Left colon (tissue), 2 donors: ENCODE results near the gene OLFM2. TPM values are rescaled to one million over a fixed set of nuclear protein-coding genes. Genes with fewer than 3 reads are reported as not detected.

Source experiments
- ATAC-seq: fragments of 200-7000 bp; cut with Tn5 transposase; one replicate; pipeline ENCODE4 v1.9.1; 2020; ENCODE audit warnings: mild to moderate bottlenecking, moderate library complexity
- DNase-seq, 2 donors: peaks; one replicate each; pipeline ENCODE4 v3.0.0-alpha.2; 2020
- intact Hi-C, 2 donors: fragments of 100-400 bp; cut with DNase I in 1 of 2; cut with micrococcal nuclease in 1 of 2; formaldehyde crosslinking; loops; one replicate each; pipeline versions ENCODE4 v1.11.2 to v1.14.0; 2022; cut with DNase I, micrococcal nuclease
- total RNA-seq, 2 donors: library from RNA; stranded (reverse); fragmentation: NEBNext Ultra II Directional; extraction: Animal tissue kit (Norgen Biotek cat#: 25700); gene quantifications; one replicate each; pipeline ENCODE4 v1.2.1, GENCODE V29; 2021
- donor health status: DM: no; HTN: no; CAD: no.
- donor health status: DM: yes; HTN: yes; CAD: no.

The OLFM2 gene
- total RNA-seq, 2 donors from 2014 or later, result 1.6 to 1.9 TPM

DNA sequence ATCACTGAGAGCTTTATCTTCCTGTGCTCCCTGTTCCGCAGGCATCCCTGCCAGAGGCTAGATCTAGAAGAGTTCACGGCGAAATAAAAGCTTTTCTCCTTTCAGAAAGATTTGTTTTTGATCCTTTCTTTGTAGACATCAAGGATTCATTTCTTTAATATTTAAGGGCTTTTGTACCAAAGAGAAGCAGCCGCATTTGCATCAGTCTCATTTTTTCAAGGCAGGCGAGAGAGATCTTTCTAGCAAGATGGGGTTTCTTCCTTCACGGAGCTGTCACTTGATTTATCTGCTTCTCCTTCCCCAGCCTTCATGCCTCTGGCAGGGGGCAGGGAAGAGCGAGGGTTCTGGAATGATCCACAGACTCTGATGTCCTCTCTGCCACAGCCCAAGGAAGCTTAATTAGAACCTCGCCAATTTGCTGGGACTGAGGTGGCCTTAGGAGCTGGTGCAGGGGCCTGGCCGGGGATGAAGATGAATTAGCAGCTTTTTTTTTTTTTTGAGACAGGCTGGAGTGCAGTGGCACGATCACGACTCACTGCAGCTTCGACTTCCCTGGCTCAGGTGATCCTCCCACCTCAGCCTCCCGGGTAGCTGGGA is 61.2 kb downstream of the OLFM2 start:
- ATAC-seq (no peak), DNase-seq (no peak)
- intact Hi-C loops, result no loop called here

DNA sequence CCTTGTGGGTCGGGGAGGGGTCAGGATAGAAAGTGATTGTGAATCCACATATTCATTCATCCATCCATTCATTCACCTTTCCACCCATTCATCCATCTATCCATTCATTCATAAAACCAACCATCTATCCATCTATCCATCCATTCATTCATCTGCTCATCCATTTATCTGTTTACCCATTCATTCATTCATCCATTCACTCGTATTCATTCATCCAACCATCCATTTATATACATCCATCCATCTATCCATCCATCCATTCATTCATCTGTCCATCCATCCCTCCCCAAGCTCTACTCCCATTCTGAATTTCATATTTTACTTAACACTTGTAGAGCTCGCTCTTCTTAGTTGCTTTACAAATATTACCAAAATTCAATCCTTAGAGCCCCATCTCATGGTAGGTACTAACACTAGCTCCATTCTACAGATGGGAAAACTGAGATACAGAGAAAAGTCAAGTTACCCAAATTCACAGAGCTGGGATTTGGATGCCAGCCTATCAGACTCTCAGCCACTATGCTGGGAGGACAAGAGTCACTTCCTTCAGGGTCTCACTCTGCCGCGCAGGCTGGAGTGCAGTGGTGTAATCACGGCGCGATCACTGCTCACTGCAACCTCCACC is 63.6 kb downstream of the OLFM2 start:
- ATAC-seq, result no peak
- intact Hi-C loops, result no loop called here
- no peak for DNase-seq

DNA sequence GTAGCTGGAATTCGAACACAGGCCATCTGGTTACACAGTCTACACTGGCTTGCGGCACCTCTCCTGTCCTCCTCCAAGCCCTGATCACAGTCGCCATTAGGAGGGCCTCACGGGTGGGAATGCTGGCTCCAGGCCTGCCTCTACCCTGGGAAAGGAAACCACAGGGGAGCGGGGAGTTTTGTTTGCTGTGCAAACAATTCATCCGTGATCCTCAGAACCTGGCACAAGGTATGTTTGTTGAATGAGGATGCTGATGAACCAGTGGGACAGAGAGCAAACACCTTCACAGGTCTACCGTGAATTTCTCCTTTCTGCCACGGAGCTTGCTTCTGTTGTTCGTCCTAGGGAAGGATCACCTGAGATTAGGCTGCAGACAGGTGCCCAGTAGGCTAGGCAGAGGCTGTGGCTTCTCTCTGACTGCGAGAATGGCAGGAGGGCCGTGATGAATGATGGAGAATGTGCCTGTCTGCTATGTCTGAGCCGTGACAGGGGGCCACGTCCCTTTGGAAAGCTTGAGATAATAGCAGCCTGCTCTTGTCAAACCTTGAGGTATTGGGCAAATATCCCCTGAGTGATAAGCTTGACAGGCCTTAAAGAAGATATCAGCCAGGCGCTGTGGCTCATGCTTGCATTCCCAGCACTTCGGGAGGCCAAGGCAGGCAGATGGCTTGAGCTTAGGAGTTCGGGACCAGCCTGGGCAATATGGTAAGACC is 64.5 kb downstream of the OLFM2 start:
- no peak for ATAC-seq

DNA sequence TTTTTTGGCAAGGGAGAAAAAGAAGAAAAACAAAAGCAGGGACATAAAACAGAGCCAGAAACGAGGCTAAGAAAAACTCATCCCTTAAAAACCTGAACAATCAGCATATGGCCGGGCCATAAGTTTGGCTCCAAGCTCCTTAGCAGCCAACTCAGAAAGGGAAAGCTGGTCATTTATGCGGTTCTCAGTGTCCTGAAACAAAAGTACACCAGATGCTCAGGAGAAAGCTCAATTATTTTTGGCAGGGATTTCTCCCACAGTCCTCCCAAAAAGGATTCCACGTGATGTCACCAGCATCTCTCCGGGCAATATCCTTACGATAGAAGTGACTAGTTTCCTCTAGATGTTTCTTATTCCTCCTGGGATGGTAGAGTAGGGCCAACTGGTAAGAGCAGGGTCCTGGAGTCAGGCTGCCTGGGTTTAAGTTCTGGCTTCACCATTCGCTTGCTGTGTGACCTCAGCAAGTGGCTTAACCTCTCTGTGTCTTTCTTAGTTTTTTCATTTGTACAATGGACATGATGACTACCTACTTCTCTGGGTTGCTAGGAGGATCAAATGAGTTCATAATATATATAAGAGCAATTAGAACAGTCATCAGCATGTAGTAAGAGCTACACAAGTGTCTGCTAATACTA is 67.2 kb downstream of the OLFM2 start:
- no peak for DNase-seq
- ATAC-seq, result no peak
- intact Hi-C loops, result no loop called here

More for the DNA sequence above, 64.5 kb downstream of the OLFM2 start:
- DNase-seq, result no peak
- intact Hi-C loops, result no loop called here

DNA sequence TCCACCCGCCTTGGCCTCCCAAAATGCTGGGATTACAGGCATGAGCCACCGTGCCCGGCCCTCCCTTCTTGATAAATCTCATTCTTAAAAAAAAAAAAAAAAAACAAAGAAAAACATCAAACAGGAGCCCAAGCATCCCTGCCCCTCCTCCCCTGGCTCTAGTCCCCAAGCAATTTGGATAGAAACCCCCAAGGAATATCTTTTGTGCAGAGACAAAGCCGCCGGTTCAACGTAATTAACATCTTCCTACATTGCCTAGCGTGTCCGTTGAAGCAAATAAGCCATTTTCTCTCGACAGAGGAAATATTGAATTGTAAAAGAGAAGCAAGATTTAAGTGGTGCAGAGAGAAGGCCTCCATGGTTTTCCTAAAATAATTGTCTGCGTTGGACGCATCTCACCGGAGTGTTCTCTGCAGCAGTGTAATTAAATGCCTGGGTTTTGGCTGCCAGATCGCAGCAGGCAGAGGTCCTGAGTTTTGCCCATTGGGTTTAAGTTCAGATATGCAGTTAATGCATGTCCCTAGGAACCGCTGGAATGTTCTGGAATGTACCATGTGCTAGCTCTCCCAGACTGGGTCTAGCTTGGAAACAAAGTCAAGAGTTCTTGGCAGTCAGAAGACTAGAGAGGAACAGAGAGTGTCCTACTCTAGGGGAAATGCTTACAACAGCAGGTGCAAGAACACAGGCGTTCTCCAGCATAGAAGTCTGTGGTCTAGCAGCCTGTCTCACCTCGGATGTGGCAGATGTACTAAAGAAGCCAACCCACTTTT is 70.4 kb downstream of the OLFM2 start:
- intact Hi-C loops, result no loop called here
- DNase-seq (no peak), ATAC-seq (no peak)

DNA sequence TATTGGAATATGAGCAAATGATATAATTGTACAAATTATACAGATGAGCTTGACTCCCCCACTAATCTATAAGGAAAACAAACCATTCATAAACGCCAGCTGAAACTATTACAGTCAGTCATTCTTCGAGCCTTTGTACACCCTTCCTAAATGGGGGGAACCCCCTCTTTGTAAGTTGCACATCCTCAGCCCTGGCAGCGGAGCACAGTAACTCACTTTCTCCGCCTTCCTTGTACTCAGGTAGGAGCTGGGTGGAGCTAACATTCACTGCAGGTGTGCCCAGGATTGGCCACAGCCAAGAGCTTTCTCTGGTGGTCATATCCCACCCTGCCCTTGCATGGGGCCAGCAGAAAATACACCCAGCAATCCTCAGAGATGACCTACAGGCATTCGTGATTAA is 72.6 kb downstream of the OLFM2 start:
- ATAC-seq (no peak), DNase-seq (no peak)
- intact Hi-C loops, result no loop called here

DNA sequence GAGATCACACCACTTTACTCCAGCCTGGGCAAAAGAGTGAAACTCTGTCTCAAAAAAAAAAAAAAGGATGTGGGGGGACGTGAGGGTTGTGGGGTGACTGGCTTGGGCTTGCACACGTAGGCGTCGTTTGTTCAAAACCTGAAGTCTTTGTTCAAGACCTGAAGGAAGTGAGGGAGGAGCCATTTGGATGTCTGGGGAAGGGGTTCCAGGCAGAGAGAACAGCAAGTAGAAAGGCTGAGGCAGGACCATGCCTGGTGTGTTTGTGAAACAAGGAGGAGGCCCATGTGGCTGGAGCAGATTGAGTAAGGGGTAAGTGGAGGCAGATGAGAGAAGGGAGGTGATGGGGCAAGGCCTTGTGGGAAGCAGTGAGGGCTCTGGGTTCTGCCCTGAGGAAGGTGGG is 73.4 kb downstream of the OLFM2 start:
- intact Hi-C loops, result no loop called here
- ATAC-seq (no peak), DNase-seq (no peak)

DNA sequence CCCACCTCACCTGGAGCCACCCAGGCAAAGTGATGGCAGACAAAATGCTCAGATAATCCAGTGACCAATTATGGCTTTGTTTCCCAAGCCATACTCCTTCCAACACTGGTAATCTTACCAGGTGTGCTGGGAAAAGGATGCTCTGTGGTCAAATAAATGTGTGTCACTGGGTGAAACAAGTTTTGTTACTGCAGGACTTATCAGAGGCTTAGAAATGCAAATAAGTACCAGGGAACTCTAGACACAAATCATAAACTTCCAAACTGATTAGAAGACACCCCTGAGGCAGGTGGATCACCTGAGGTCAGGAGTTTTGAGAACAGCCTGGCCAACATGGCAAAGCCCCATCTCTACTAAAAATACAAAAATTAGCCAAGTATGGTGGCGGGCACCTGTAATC is 74.8 kb downstream of the OLFM2 start:
- DNase-seq (no peak), ATAC-seq (no peak)

DNA sequence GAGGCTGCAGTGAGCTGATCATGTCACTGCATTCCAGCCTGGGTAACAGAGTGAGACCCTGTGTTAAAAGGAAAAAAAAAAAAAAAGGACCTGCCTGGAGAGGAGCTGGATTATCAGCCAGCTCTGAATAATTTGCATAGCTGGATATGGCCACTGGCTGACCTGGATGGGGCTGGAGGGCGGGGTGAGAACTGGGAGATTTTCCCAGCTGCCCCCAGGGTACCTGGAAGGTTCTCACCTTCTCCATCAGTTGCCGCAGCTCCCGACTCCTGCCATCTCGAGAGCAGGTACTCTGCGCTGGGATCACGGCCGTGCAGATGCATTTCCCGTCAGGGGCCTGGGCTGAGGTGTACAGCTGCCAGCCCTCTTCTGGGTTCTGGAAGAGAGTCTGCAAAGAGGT is 75.9 kb downstream of the OLFM2 start:
- ATAC-seq, result no peak
- no peak for DNase-seq
- intact Hi-C loops, result no loop called here

More for the DNA sequence above, 74.8 kb downstream of the OLFM2 start:
- intact Hi-C loops, result no loop called here

DNA sequence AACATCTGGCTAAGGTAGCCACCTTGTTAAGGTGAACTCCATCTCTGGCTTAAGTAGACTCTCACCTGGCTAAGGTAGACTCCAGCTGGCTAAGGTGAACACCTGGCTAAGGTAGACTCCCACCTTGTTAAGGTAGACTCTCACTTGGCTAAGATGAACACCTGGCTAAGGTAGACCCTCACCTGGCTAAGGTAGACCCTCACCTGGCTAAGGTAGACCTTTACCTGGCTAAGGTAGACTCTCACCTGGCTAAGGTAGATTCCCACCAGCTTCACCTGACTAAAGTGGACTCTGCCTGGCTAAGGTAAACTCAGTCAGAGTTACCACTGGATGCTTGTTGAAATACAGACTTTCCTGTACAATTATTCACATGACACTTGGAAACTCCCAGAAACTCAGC is 77.5 kb downstream of the OLFM2 start:
- no peak for ATAC-seq
- intact Hi-C loops, result no loop called here
- DNase-seq, result no peak

DNA sequence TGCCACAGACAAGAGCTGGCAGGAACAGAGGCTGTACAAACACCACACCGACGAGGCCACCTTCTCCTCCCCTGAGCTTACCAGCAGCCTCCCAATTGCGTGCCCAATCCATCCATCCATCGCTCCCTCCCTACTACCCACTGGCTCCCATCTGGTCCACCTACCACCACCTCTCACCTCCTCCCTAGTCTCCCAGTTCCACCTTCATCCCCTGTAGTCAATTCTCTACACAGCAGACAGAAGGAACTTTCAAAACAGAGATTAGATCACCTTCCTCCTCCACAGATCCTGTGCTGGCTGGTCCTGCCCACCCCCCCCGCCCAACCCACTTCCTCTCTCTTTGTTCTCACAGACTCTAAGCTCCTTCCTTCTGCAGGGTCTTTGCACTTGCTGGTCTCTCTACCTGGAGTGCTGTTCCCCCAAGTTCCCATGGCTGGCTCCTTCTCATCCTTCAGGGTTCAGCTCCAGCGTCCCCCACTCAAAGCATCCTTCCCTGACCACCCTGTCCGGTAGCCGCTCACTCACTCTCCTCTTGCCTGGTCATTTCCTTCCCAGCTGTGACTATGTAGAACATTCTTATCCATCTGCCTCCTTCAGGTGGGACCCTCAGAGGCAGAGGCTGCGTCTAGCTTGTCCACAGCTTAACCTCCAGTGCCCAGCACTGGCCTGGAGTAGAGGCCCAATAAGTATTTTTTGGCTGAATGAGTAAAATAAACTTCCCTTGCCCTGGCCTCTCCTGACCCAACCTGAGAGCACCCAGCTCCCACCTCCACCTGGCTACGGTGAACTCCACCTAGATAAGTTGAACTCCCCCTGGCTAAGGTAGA is 78.2 kb downstream of the OLFM2 start:
- no peak for ATAC-seq
- DNase-seq, result no peak
- intact Hi-C loops, result no loop called here

DNA sequence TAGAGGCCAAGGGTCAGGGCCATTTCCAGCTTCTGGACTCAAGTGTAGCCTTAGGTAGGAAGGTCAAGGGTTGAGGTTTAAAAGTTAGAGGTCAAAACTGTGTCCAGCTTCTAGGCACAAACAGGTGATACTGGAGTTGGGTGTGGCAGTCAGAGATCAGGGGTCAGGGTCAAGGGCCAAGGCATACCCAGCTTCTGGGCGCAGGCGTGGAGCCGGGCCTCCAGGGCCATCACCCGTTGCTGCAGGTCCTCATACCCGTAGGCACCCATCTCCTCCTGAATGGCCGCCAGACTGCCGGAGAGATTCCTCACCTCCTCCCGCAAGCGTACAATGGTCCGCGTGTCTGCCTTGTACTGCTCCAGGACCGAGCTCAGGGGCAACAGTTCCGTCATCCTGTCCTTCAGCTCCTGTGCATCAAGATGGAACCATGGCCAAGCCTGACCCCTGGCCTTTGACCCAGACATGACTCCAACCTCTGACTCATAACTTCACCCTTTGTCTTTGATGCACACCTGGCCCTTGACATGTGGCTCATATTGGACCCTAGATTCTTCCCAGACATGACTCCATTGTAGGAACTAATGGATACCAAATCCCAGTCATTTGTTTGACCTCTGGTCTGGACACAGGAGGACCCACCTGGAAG is 79.1 kb downstream of the OLFM2 start:
- ATAC-seq (no peak), DNase-seq (no peak)
- intact Hi-C loops, result no loop called here

DNA sequence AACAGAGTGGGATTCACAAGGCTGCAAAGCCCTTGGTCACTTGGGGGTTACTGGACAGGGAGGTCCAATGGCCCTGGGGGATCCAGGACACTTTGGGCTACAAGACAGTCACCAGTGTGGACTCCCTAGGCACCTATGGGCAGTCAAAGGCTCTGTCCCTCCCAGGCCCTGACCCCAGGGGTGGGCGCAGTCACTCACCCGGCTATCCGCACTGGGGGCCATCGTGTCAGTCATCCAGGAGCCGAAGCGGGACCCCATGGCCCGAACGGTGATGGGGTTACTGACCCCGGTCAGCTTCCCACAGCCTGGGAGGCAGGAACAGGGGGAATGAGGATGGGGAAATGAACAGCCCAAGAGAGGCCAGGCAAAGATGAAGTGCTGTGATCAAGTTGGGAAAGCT is 79.7 kb downstream of the OLFM2 start:
- DNase-seq (no peak), ATAC-seq (no peak)
- intact Hi-C loops, result no loop called here

DNA sequence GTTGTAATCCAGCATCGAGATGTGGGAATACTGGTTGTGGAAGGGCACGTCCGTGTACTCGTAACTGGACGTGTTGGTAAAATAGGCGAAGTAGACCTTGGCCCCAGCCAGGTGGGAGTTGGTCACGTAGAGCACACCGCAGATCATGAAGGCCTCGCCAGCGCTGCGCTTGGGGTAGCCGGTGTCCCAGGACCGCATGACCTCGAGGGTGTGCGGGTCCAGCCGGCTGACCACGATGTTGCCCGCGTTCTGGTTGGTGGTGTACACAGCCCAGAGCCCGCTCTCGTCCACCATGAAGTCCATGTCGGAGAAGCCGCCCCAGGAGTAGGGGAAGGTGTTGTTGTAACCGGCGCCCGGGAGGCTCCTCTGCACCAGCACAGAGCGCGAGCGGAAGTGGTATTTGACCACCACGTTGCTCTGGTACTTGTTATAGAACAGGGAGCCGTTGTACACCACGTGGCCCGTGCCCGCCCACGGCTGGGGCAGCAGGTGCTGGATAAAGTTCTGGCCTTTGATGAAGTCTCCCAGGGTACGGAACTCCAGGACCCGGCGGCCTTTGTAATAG is 82.0 kb downstream of the OLFM2 start:
- DNase-seq (no peak), ATAC-seq (no peak)

DNA sequence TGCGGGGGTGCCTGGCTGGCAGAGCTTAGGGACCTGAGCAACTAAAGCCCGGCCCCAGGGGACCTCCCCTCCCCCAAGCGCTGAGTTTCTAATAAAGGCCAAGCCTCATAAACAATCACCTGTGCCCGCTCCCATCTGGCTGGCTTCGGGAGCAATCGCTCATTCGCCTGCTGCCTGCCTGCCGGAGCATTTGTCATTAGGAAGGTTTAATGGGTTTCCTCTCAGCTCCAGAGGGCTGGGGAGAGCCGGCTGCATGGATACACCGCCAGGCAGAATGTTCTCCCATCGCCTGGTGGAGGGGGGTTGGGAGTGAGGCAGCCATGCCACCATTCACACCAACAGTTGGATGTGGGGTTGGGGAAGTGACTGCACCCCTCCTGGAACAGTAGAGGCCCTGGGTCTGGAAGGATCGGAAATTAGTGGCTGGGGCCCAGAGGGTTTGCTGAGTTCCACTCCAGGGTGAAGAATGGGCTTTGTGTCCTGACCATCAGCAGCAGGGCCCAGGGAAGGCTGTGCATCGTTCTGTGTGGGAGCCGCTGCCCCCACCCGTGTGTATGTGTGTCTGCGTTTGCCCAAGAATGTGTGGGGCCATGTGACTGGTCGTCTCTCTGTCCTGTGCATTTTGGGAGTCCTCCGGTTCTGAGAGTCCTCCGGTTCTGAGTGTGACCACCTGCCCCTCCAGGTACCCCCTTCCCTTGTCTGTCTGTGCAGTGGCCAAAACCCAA is 85.9 kb downstream of the OLFM2 start:
- no peak for ATAC-seq
- intact Hi-C loops, result no loop called here
- no peak for DNase-seq

More for the DNA sequence above, 82.0 kb downstream of the OLFM2 start:
- intact Hi-C loops, result no loop called here

DNA sequence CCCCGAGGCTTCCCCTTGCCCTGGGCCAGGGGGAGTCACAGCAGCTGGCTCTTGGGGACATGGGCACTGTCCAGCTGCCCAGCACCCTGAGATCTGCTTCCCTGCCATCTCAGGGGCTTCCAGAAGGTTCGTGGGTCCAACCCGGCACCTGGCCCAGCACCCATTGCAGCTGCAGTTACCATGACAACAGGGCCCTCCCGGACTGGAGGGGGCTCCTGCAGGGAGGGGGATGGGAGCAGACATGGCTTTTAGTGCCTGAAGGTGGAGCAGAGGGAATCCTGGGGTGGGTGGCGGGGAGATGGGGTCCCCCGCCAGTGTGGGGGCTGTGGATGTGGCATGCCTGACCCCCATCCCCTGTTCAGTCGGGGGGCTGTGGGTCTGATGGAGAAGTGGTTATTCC is 86.5 kb downstream of the OLFM2 start:
- DNase-seq (no peak), ATAC-seq (no peak)
- intact Hi-C loops, result no loop called here

DNA sequence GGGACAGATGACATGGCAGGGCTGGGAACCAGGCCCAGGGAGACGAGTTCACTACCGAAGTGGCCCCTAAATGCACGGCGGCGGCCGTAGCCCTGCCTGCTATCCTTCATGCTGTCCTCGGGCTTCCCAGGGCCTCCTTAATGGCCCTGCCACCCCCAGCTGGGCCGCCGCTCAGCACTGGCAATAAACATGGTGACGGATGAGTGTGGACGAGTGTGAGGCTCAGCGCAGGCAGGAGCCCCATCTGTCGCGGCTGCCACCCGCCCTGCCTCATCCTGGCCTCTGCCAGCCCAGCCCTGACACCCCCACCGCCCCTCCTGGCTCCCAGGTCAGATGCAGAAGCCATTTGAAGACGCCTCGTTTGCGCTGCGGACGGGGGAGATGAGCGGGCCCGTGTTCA is 87.6 kb downstream of the OLFM2 start:
- DNase-seq (no peak), ATAC-seq (no peak)
- intact Hi-C loops, result no loop called here
